ENCODE measurements around the gene PARP12.

DNA sequence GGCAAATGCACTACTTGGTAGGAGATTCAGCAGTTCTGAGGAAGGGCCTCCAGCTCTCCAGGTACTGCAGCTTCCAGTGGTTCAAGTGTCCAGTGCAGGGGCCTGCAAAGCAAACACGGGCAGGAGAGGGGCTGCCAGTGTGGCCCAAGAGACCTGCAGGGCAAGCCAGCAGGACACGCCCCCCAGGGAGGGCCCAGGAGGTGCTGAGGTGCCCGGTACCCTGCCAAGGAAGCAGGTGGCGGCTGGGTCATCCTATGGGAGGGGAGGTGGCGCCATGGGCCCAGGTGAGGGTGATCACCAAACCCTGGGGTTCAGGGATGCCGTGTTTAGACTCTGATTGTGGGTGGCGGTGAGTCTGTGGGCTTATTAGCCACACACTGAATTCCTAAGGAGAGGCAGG is 45.7 kb downstream of the PARP12 start:
- TF ChIP-seq, protein P1, sequence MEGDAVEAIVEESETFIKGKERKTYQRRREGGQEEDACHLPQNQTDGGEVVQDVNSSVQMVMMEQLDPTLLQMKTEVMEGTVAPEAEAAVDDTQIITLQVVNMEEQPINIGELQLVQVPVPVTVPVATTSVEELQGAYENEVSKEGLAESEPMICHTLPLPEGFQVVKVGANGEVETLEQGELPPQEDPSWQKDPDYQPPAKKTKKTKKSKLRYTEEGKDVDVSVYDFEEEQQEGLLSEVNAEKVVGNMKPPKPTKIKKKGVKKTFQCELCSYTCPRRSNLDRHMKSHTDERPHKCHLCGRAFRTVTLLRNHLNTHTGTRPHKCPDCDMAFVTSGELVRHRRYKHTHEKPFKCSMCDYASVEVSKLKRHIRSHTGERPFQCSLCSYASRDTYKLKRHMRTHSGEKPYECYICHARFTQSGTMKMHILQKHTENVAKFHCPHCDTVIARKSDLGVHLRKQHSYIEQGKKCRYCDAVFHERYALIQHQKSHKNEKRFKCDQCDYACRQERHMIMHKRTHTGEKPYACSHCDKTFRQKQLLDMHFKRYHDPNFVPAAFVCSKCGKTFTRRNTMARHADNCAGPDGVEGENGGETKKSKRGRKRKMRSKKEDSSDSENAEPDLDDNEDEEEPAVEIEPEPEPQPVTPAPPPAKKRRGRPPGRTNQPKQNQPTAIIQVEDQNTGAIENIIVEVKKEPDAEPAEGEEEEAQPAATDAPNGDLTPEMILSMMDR (IDR thresholded peaks at IDR 0.05), result no peak
- no peak for TF ChIP-seq POLR2A (IDR thresholded peaks at IDR 0.05)
